Stimulated activated CD4-positive, alpha-beta T cell treated with anti-CD3 and anti-CD28 coated beads, Interleukin-1b, Interleukin-23, amount 100 ng/mL, for 48 hours (primary cell): ENCODE measurements around the gene HACD2.

Source experiments
- DNase-seq: peaks from one replicate; pipeline ENCODE4 v3.0.0-alpha.2; 2020

The HACD2 gene

GRCh38 chr3:123564056-123564455 is 20.8 kb downstream of the HACD2 start:
- DNase-seq, result no peak

- no peak for DNase-seq
These were observed 22.3 kb downstream of the HACD2 start for GRCh38 chr3:123562547-123562946.

GRCh38 chr3:123561188-123561587 is 23.7 kb downstream of the HACD2 start:
- DNase-seq, result no peak

- DNase-seq, result no peak
These were observed 25.6 kb downstream of the HACD2 start for GRCh38 chr3:123559040-123559861.

GRCh38 chr3:123553536-123553935 is 31.3 kb downstream of the HACD2 start:
- DNase-seq, result no peak

GRCh38 chr3:123552768-123553167 is 32.1 kb downstream of the HACD2 start:
- no peak for DNase-seq

- DNase-seq, result no peak
These were observed 32.6 kb downstream of the HACD2 start for GRCh38 chr3:123552095-123552714.

GRCh38 chr3:123547881-123548519 is 36.9 kb downstream of the HACD2 start:
- DNase-seq, result no peak

- DNase-seq, result no peak
These were observed 38.6 kb downstream of the HACD2 start for GRCh38 chr3:123546133-123546755.

GRCh38 chr3:123543950-123544349 is 40.9 kb downstream of the HACD2 start:
- DNase-seq, result no peak

- no peak for DNase-seq
These were observed 44.6 kb downstream of the HACD2 start for GRCh38 chr3:123540285-123540684.

- DNase-seq, result no peak
These were observed 48.5 kb downstream of the HACD2 start for GRCh38 chr3:123536153-123536895.

GRCh38 chr3:123535580-123535979 is 49.3 kb downstream of the HACD2 start:
- DNase-seq, result no peak

- no peak for DNase-seq
These were observed 50.6 kb downstream of the HACD2 start for GRCh38 chr3:123534264-123534663.

GRCh38 chr3:123533554-123534159 is 51.2 kb downstream of the HACD2 start:
- DNase-seq, result no peak

- no peak for DNase-seq
These were observed 56.7 kb downstream of the HACD2 start for GRCh38 chr3:123528130-123528529.

- DNase-seq, result no peak
These were observed 57.8 kb downstream of the HACD2 start for GRCh38 chr3:123527046-123527445.

- DNase-seq, result no peak
These were observed 58.4 kb downstream of the HACD2 start for GRCh38 chr3:123526474-123526873.

GRCh38 chr3:123525433-123525832 is 59.4 kb downstream of the HACD2 start:
- no peak for DNase-seq

- no peak for DNase-seq
These were observed 59.9 kb downstream of the HACD2 start for GRCh38 chr3:123524981-123525380.

- DNase-seq, result no peak
These were observed 61.8 kb downstream of the HACD2 start for GRCh38 chr3:123523023-123523412.

- DNase-seq, result no peak
These were observed 62.4 kb downstream of the HACD2 start for GRCh38 chr3:123522320-123523022.
